BE2C (cell line): ENCODE measurements around the gene ITGB6.

ENCODE experiments used
- DNase-seq: peaks from one replicate; pipeline ENCODE4 v3.0.0-alpha.2; 2020
- H3K27me3 ChIP-seq: fragments of 250-450 bp; sonication (Bioruptor Pico); 2 replicates; pipeline ENCODE4 v1.5.1; 2020; ENCODE audit warnings: mild to moderate bottlenecking
- H3K36me3 ChIP-seq: fragments of 250-450 bp; sonication (Bioruptor Pico); 2 replicates; pipeline ENCODE4 v1.5.1; 2020; ENCODE audit warnings: mild to moderate bottlenecking
- H3K4me1 ChIP-seq: fragments of 250-450 bp; sonication (Bioruptor Pico); 2 replicates; pipeline ENCODE4 v1.5.1; 2020
- H3K4me3 ChIP-seq: 2 replicates; pipeline ENCODE4 v1.5.1; 2011; ENCODE audit warnings: low read depth, low read length
- H3K9me3 ChIP-seq: fragments of 250-450 bp; sonication (Bioruptor Pico); 2 replicates; pipeline ENCODE4 v1.5.1; 2020
- TF ChIP-seq, protein P1 (sequence below): IDR thresholded peaks from 2 replicates; pipeline ENCODE4 v1.5.1; 2012; ENCODE audit warnings: mild to moderate bottlenecking, low read depth, low read length

ITGB6 gene

GRCh38 chr2:160180172-160180571 lies 19.9 kb downstream of the ITGB6 start:
- Histone ChIP-seq H3K27me3 (no peaks in the 10 kb centered on the region), H3K9me3 (no peaks in the 10 kb centered on the region), H3K36me3 (no peaks in the 10 kb centered on the region), H3K4me1 (no peaks in the 10 kb centered on the region), H3K4me3 (no peak overlapping the region)
- no peak for DNase-seq
- TF ChIP-seq, protein P1, sequence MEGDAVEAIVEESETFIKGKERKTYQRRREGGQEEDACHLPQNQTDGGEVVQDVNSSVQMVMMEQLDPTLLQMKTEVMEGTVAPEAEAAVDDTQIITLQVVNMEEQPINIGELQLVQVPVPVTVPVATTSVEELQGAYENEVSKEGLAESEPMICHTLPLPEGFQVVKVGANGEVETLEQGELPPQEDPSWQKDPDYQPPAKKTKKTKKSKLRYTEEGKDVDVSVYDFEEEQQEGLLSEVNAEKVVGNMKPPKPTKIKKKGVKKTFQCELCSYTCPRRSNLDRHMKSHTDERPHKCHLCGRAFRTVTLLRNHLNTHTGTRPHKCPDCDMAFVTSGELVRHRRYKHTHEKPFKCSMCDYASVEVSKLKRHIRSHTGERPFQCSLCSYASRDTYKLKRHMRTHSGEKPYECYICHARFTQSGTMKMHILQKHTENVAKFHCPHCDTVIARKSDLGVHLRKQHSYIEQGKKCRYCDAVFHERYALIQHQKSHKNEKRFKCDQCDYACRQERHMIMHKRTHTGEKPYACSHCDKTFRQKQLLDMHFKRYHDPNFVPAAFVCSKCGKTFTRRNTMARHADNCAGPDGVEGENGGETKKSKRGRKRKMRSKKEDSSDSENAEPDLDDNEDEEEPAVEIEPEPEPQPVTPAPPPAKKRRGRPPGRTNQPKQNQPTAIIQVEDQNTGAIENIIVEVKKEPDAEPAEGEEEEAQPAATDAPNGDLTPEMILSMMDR, result no peak

DNA sequence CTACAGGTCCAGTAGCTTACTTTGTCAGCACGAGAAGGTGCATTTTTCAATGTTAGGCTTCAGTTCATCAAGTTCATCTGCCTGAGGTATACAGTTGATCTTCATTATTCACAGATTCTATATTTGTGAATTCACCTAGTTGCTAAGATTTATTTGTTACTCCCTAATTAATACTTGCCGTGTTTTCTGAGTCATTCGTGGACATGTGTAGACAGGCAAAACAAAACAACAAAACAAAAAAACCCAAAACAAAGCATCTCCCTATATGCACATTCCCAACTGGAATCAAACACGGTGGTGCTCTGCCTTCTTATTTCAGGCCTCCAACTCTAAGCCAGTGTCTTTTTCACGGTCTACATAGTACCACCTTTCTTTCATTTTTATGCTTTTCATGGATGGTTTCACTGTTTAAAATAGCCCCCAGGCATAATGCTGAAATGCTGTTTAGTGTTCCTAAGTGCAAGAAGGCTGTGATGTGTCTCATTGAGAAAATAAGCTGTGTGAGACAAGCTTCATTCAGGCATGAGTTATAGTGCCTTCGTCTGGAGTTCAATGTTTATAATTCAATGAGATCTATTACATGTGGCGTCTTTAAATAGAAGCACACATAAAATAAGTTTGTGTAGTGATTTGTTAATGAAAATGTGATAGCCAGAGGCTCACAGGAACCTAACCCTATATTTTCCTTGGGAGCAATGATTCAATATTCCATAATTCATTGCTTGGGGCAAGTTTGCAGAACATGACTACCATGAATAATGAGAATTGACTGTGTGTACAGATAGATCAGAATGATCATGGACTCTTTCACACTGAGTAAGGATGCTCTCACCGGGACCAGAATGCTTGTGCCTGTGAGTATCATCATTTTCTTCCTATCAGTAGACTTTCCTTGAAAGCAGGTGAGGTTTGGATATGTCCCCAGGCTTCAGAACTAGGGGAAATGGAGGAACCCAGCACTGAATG lies 24.6 kb downstream of the ITGB6 start:
- no peaks in the 10 kb centered on the region for H3K4me1 ChIP-seq
- DNase-seq, result no peak
- no peaks in the 10 kb centered on the region for H3K27me3 ChIP-seq
- no peaks in the 10 kb centered on the region for H3K9me3 ChIP-seq
- H3K36me3 ChIP-seq, result no peaks in the 10 kb centered on the region
- TF ChIP-seq, protein P1, result no peak
- no peak overlapping the region for H3K4me3 ChIP-seq

- TF ChIP-seq, protein P1, result no peak
- no peak overlapping the region for H3K4me3 ChIP-seq
- no peak for DNase-seq
- H3K27me3 ChIP-seq, result no peaks in the 10 kb centered on the region
- no peaks in the 10 kb centered on the region for H3K36me3 ChIP-seq
- no peaks in the 10 kb centered on the region for H3K9me3 ChIP-seq
- H3K4me1 ChIP-seq, result no peaks in the 10 kb centered on the region
Observed at GRCh38 chr2:160174322-160174721, 25.8 kb downstream of the ITGB6 start.

DNA sequence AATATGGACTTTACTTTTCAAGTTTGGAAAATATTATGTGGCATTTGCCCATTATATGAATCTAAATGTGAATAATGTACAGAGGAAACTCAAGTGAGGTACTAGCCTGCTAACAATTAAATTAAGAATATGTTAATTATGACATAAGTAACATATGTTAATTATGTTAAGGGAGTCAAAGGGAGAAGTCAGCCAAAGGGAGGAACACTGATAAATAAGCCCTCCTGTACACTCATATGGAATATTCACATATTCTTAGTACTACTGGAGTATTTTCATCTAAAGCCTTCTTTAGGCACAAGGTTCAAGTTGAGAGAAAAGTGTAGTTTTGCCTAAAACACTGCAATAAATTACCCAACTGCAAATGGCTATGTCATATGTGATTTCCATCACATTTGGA lies 30.1 kb downstream of the ITGB6 start:
- Histone ChIP-seq H3K27me3 (no peaks in the 10 kb centered on the region), H3K9me3 (no peaks in the 10 kb centered on the region), H3K4me3 (no peak overlapping the region), H3K4me1 (peaks cover 8% of the 10 kb centered on the region), H3K36me3 (no peaks in the 10 kb centered on the region)
- TF ChIP-seq, protein P1, result no peak
- no peak for DNase-seq

DNA sequence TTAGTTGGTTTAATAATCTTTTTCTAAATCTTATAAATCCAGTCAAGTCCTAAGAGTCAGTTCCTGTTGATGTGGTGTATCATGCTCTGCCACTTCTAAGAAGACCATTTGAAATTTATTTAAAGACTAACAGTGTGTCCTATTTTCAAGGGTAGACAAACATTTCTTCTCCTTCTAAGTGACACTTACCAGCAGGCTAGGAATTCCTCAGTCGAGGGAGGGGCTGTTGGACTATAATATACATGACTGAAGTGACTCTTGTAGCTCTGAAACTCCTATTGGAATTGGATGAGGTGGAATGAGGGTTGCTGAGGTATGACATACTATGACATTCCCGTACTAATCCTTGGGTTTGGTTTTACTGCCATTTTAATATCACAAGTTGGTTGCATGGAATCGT lies 30.6 kb downstream of the ITGB6 start:
- Histone ChIP-seq H3K9me3 (no peaks in the 10 kb centered on the region), H3K36me3 (no peaks in the 10 kb centered on the region), H3K4me3 (no peak overlapping the region), H3K27me3 (no peaks in the 10 kb centered on the region), H3K4me1 (peaks cover 8% of the 10 kb centered on the region)
- no peak for DNase-seq
- TF ChIP-seq, protein P1, result no peak

DNA sequence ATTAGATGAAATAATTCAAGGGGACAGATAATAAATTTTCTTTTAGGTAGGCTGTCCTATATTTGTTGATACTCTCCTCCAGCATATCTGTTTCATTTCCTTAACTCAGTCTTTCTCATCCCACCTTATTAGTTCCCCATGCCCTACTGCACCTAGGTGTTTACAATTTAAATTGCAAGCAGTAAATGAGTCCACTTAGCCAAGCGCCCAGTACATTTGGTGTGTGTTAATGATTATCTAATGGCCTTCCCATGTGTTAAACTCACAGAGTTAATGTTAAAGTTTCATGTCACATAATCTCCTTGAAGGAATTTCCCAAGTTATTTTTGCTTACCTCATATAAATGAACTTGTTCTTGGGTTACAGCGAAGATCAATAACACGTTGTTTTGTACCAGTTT lies 31.2 kb downstream of the ITGB6 start:
- TF ChIP-seq, protein P1, result no peak
- H3K36me3 ChIP-seq, result no peaks in the 10 kb centered on the region
- H3K9me3 ChIP-seq, result no peaks in the 10 kb centered on the region

More for the DNA sequence above, 31.2 kb downstream of the ITGB6 start:
- Histone ChIP-seq H3K4me3 (no peak overlapping the region), H3K27me3 (no peaks in the 10 kb centered on the region), H3K4me1 (peaks cover 8% of the 10 kb centered on the region)
- DNase-seq, result no peak
